Kidney (tissue), 14 donors: ENCODE data around the gene CIAO3. TPM values are rescaled to one million over a fixed set of nuclear protein-coding genes. Genes with fewer than 3 reads are reported as not detected.

Experiments used
- DNase-seq, 5 donors: peaks; one replicate each; pipeline ENCODE4 v3.0.0-alpha.2; 2013 to 2020
- FAIRE-seq: peaks from 2 replicates; lab custom pipeline; 2012; peaks lifted over from hg19 to GRCh38; lab: Jason Lieb, UNC
- H3K27ac ChIP-seq, 2 donors: one replicate each; pipeline ENCODE4 v1.7.0; 2013; ENCODE audit warnings: low read depth in 2 of 2, low read length in 2 of 2, inconsistent platforms in 1 of 2
- H3K27me3 ChIP-seq: one replicate; pipeline ENCODE4 v1.7.1; 2013; ENCODE audit warnings: low read length, inconsistent platforms; ENCODE audit not compliant: control insufficient read depth, insufficient read depth
- H3K36me3 ChIP-seq, 3 donors: one replicate each; pipeline versions ENCODE4 v1.7.0 to v1.7.1; 2013; ENCODE audit warnings: low read length in 3 of 3, control low read depth in 1 of 3, inconsistent platforms in 1 of 3; ENCODE audit not compliant: insufficient read depth in 3 of 3, control insufficient read depth in 2 of 3
- H3K4me1 ChIP-seq, 3 donors: one replicate each; pipeline versions ENCODE4 v1.7.0 to v1.7.1; 2013; ENCODE audit warnings: low read length in 3 of 3, inconsistent platforms in 1 of 3, low read depth in 1 of 3; ENCODE audit not compliant: control insufficient read depth in 2 of 3, insufficient read depth in 2 of 3
- H3K4me3 ChIP-seq, 3 donors: one replicate each; pipeline versions ENCODE4 v1.7.0 to v1.8.1; 2013; ENCODE audit warnings: low read length in 3 of 3, control low read depth in 1 of 3, inconsistent platforms in 1 of 3
- H3K9ac ChIP-seq, 3 donors: one replicate each; pipeline versions ENCODE4 v1.7.0 to v1.7.1; 2013; ENCODE audit warnings: low read length in 3 of 3, control low read depth in 1 of 3, inconsistent platforms in 1 of 3
- H3K9me3 ChIP-seq, 3 donors: one replicate each; pipeline versions ENCODE4 v1.7.0 to v1.7.1; 2013; ENCODE audit warnings: low read length in 3 of 3, control low read depth in 1 of 3, inconsistent platforms in 1 of 3; ENCODE audit not compliant: control insufficient read depth in 2 of 3, insufficient read depth in 1 of 3
- intact Hi-C: fragments of 100-400 bp; cut with DNase I; formaldehyde crosslinking; loops from one replicate; pipeline ENCODE4 v1.11.1; 2022
- polyA plus RNA-seq: library from polyadenylated mRNA; stranded (reverse); fragments of 350-450 nt; fragmentation: Illumina TruSeq; extraction: RNeasy Lipid Tissue Mini Kit (QIAGEN cat#74804); gene quantifications from one replicate; pipeline ENCODE4 v1.2.3, GENCODE V29; 2014; ENCODE audit warnings: low read depth, low replicate concordance; ENCODE audit not compliant: insufficient read depth
- total RNA-seq: library from RNA; stranded (reverse); fragmentation: NEBNext Ultra II Directional; extraction: Animal tissue kit (Norgen Biotek cat#: 25700); gene quantifications from one replicate; pipeline ENCODE4 v1.2.1, GENCODE V29; 2021
- TF ChIP-seq, protein P1 (sequence below): IDR thresholded peaks from 3 replicates; pipeline ENCODE4 v1.5.1; 2012; ENCODE audit warnings: mild to moderate bottlenecking, moderate library complexity, borderline replicate concordance; ENCODE audit not compliant: insufficient read depth; ENCODE audit errors: extremely low read depth
- donor health status: control.
- donor health status: control.
- donor health status: control.
- donor health status: control.
- donor health status: control.
- donor health status: DM: yes; HTN: yes; CAD: no.
- donor health status: Normal renal cell carcinoma (clear cell type).

CIAO3 gene
- total and polyA plus RNA-seq, 2 donors from 2014 or later, result 36.8 to 37.7 TPM

DNA sequence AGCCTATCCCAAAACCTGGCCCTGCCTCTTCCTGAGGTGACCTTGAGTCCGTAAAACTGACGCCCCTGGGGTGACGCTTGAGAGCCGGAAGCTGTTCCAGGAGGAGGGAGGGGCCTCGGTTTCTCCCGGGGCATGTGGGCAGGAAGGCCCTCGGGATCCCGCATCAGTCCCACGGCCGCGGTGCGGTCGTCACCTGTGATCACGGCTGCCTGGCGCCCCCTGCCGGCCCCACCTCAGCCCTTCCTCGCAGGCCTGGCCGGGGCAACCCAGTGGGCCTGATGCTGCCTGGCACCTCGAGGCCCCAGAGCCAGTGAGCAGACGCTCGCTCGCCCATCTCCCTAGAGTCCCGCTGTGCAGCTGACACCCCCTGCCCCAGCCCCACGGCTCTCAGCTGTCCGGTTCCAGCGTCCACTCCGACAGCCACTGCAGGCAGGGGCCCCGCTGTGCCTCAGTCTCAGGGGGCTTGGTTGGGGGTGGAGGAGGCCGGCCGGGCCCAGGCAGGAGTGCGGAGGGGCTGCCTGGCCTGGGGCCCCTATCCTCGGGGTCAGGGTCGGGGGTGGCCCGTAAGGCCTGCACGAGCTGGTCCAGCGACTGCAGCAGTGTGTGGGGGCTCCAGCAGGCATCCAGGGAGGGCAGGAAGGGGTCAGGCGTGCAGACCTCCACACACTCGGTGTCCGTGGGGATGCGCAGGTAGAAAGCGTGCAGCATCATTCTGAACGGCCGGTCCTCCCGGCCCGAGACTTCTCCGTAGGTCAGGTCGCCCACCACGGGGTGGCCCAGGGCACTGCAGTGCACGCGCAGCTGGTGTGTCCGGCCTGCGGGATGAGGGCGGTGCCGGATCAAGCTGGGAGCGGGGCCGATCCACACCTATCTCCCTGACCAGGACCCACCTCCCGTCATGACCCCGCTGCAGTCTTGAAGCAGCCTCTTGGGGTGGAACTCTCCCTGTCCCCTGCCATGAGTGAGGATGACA lies 45.1 kb upstream of the CIAO3 start:
- Histone ChIP-seq H3K36me3 (no peaks in the 10 kb centered on the region), H3K9ac (no peak overlapping the region), H3K4me3 (no peak overlapping the region), H3K9me3 (no peaks in the 10 kb centered on the region), H3K4me1 (peaks cover 0 to 15% (median 0%) of the 10 kb centered on the region in 3 donors), H3K27ac (no peak overlapping the region), H3K27me3 (no peaks in the 10 kb centered on the region)
- DNase-seq (peak in 4 of 5 donors; percentile 33 to 87 (median 61)), FAIRE-seq (no peak)
- intact Hi-C loops, result no loop called here
- TF ChIP-seq, protein P1, sequence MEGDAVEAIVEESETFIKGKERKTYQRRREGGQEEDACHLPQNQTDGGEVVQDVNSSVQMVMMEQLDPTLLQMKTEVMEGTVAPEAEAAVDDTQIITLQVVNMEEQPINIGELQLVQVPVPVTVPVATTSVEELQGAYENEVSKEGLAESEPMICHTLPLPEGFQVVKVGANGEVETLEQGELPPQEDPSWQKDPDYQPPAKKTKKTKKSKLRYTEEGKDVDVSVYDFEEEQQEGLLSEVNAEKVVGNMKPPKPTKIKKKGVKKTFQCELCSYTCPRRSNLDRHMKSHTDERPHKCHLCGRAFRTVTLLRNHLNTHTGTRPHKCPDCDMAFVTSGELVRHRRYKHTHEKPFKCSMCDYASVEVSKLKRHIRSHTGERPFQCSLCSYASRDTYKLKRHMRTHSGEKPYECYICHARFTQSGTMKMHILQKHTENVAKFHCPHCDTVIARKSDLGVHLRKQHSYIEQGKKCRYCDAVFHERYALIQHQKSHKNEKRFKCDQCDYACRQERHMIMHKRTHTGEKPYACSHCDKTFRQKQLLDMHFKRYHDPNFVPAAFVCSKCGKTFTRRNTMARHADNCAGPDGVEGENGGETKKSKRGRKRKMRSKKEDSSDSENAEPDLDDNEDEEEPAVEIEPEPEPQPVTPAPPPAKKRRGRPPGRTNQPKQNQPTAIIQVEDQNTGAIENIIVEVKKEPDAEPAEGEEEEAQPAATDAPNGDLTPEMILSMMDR, result peak; percentile 67

DNA sequence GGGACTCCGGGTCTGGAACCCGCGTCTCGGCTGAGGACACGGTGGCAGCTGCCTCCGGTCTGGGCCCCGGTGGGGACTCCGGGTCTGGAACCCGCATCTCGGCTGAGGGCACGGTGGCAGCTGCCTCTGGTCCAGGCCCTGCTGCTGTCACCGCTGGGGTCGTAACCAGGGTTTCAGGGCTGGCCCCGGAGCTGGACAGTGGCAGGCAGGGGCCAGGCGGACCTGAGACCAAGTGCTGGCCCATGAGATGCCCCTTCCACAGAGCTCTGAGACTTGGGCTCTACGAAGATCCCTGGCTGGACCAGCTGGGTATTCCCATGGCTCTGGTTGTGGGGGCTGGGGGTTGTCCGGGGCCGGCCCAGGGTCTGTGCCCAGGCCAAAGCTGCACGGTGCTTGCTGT lies 43.6 kb upstream of the CIAO3 start:
- DNase-seq (no peak), FAIRE-seq (no peak)
- H3K4me1 ChIP-seq, result peaks cover 0 to 15% (median 0%) of the 10 kb centered on the region in 3 donors
- H3K9me3 ChIP-seq, result no peaks in the 10 kb centered on the region
- TF ChIP-seq, protein P1, result no peak
- intact Hi-C loops, result no loop called here
- H3K36me3 ChIP-seq, result no peaks in the 10 kb centered on the region
- H3K9ac ChIP-seq, result no peak overlapping the region
- H3K27ac ChIP-seq, result no peak overlapping the region
- H3K4me3 ChIP-seq, result no peak overlapping the region
- no peaks in the 10 kb centered on the region for H3K27me3 ChIP-seq

DNA sequence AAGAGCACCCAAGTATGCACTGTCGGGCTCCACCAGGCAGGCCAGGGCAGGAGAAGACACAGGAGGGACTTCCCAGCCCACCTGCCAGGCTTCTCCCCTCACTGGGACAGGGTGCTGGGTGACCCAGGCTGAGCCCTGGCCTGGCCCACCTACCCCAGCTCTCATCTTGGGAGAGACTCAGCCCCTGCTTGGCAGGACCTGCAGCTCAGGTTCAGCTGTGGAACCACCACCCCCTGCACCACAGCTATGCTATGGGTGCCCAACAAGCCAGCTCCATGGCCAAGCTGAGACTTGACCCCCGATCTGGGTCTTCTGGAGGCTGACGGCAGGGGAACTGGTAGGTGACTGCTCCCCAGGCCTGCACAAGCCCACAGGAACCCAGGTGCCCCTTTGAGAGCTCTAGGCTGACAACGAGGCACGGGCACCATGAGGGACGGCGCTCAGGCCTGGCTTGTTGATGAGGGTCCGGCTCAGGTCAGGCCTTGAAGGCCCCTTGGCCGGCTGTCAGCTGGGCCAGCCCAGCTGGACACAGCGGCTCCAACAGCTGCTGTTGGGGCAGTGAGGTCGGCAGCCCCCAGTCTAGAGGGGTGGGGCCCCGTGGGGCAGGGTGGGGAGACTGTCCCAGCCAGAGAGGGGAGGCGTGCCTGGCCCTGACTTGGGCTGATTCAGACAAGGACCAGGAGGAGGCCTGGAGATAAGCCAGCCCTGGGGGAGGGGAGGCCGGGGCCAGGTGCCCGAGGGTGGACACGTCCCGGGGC lies 42.8 kb upstream of the CIAO3 start:
- FAIRE-seq (no peak), DNase-seq (no peak)
- Histone ChIP-seq H3K27ac (no peak overlapping the region), H3K4me1 (peaks cover 0 to 10% (median 0%) of the 10 kb centered on the region in 3 donors), H3K9ac (no peak overlapping the region), H3K36me3 (no peaks in the 10 kb centered on the region), H3K27me3 (no peaks in the 10 kb centered on the region), H3K9me3 (no peaks in the 10 kb centered on the region), H3K4me3 (no peak overlapping the region)
- intact Hi-C loops, result no loop called here
- TF ChIP-seq, protein P1, result no peak
